ENCODE measurements around the gene TPP1. TPM values are rescaled to one million over a fixed set of nuclear protein-coding genes. Genes with fewer than 3 reads are reported as not detected.

Gene TPP1
- total and polyA plus RNA-seq, 2 donors (not counting 1 experiment from before 2014, with no cell fraction given): 127 to 136 TPM

- TF ChIP-seq EZH2 (IDR thresholded peaks at IDR 0.05; ENCODE audit: low read length, missing control alignments) (no peak), CTCF (conservative IDR thresholded peaks at IDR 0.05 in 1 of 2, IDR thresholded peaks at IDR 0.05 in 1 of 2; ENCODE audit: low read depth in 1 of 2, low read length in 2 of 2) (no peak)
- Histone ChIP-seq H3K4me2 (ENCODE audit: extremely low read depth, insufficient read depth, low read length) (no peak overlapping the region), H3K9ac (ENCODE audit: insufficient read depth, low read length) (no peak overlapping the region), H3K4me1 (ENCODE audit: control insufficient read depth, extremely low read depth, insufficient read depth, low read length) (peaks cover 16% of the 10 kb centered on the region), H3K27ac (ENCODE audit: insufficient read depth, low read length) (no peak overlapping the region), H3K9me3 (ENCODE audit: control insufficient read depth, insufficient read depth, low read depth, low read length) (no peaks in the 10 kb centered on the region), H2AFZ (ENCODE audit: low read length) (no peak overlapping the region), H3K36me3 (ENCODE audit: control insufficient read depth, insufficient read depth, low read length) (peaks cover 29% of the 10 kb centered on the region), H3K79me2 (ENCODE audit: control insufficient read depth, insufficient read depth, low read length) (peaks cover 38% of the 10 kb centered on the region), H3K4me3 (replicated peaks in 1 of 4; ENCODE audit: control extremely low read depth in 1 of 4, insufficient read depth in 1 of 4, low read depth in 3 of 4, low read length in 4 of 4) (no peak overlapping the region), H3K27me3 (ENCODE audit: control insufficient read depth, insufficient read depth, low read length) (no peaks in the 10 kb centered on the region), H4K20me1 (ENCODE audit: control insufficient read depth, extremely low read depth, insufficient read depth, low read length) (no peaks in the 10 kb centered on the region)
- no peak for DNase-seq (ENCODE audit: low read depth in 2 of 2)
These were observed 5.7 kb downstream of the TPP1 start for GRCh38 chr11:6613496-6613895.

- Histone ChIP-seq H3K27me3 (ENCODE audit: control insufficient read depth, insufficient read depth, low read length) (no peaks in the 10 kb centered on the region), H3K4me1 (ENCODE audit: control insufficient read depth, extremely low read depth, insufficient read depth, low read length) (peaks cover 22% of the 10 kb centered on the region), H3K27ac (ENCODE audit: insufficient read depth, low read length) (peak within 1 kb of the TSS; percentile 93), H3K79me2 (ENCODE audit: control insufficient read depth, insufficient read depth, low read length) (peaks cover 47% of the 10 kb centered on the region), H3K9me3 (ENCODE audit: control insufficient read depth, insufficient read depth, low read depth, low read length) (no peaks in the 10 kb centered on the region), H3K36me3 (ENCODE audit: control insufficient read depth, insufficient read depth, low read length) (peaks cover 37% of the 10 kb centered on the region), H3K4me3 (replicated peaks in 1 of 4; ENCODE audit: control extremely low read depth in 1 of 4, insufficient read depth in 1 of 4, low read depth in 3 of 4, low read length in 4 of 4) (peak within 1 kb of the TSS; percentile 49 to 83 (median 72)), H3K4me2 (ENCODE audit: extremely low read depth, insufficient read depth, low read length) (peak within 1 kb of the TSS; percentile 97), H4K20me1 (ENCODE audit: control insufficient read depth, extremely low read depth, insufficient read depth, low read length) (no peaks in the 10 kb centered on the region), H2AFZ (ENCODE audit: low read length) (peak within 1 kb of the TSS; percentile 51), H3K9ac (ENCODE audit: insufficient read depth, low read length) (peak within 1 kb of the TSS; percentile 79)
- TF ChIP-seq EZH2 (IDR thresholded peaks at IDR 0.05; ENCODE audit: low read length, missing control alignments) (no peak), CTCF (conservative IDR thresholded peaks at IDR 0.05 in 1 of 2, IDR thresholded peaks at IDR 0.05 in 1 of 2; ENCODE audit: low read depth in 1 of 2, low read length in 2 of 2) (peak; percentile 31 to 49)
- peak; percentile 95 to 96 for DNase-seq (ENCODE audit: low read depth in 2 of 2)
These were observed 6.8 kb downstream of the TPP1 start, which contains the start of gene TAF10 for GRCh38 chr11:6612213-6613041. TSS of gene TAF10 (minus strand) at chr11:6612216. CDS start at chr11:6612189, 27 bp downstream.

- H4K20me1 ChIP-seq (ENCODE audit: control insufficient read depth, extremely low read depth, insufficient read depth, low read length): no peaks in the 10 kb centered on the region
- H2AFZ ChIP-seq (ENCODE audit: low read length): no peak overlapping the region
- H3K27me3 ChIP-seq (ENCODE audit: control insufficient read depth, insufficient read depth, low read length): no peaks in the 10 kb centered on the region
- peak overlapping the region; percentile 79 for H3K9ac ChIP-seq (ENCODE audit: insufficient read depth, low read length)
- peaks cover 22% of the 10 kb centered on the region for H3K4me1 ChIP-seq (ENCODE audit: control insufficient read depth, extremely low read depth, insufficient read depth, low read length)
- peak overlapping the region; percentile 76 for H3K4me2 ChIP-seq (ENCODE audit: extremely low read depth, insufficient read depth, low read length)
- DNase-seq (ENCODE audit: low read depth in 2 of 2): no peak
- H3K79me2 ChIP-seq (ENCODE audit: control insufficient read depth, insufficient read depth, low read length): peaks cover 44% of the 10 kb centered on the region
- peak overlapping the region; percentile 30 to 83 (median 72) for H3K4me3 ChIP-seq (replicated peaks in 1 of 4; ENCODE audit: control extremely low read depth in 1 of 4, insufficient read depth in 1 of 4, low read depth in 3 of 4, low read length in 4 of 4)
- TF ChIP-seq CTCF (conservative IDR thresholded peaks at IDR 0.05 in 1 of 2, IDR thresholded peaks at IDR 0.05 in 1 of 2; ENCODE audit: low read depth in 1 of 2, low read length in 2 of 2) (no peak), EZH2 (IDR thresholded peaks at IDR 0.05; ENCODE audit: low read length, missing control alignments) (no peak)
- peaks cover 37% of the 10 kb centered on the region for H3K36me3 ChIP-seq (ENCODE audit: control insufficient read depth, insufficient read depth, low read length)
- H3K27ac ChIP-seq (ENCODE audit: insufficient read depth, low read length): peak overlapping the region; percentile 82
- H3K9me3 ChIP-seq (ENCODE audit: control insufficient read depth, insufficient read depth, low read depth, low read length): no peaks in the 10 kb centered on the region
These were observed 7.3 kb downstream of the TPP1 start for GRCh38 chr11:6611963-6612212.
